Fibroblast of skin of abdomen (primary cell): ENCODE data around the gene NEDD4L.
A peak's percentile ranks its signal among the peaks of the same experiment; 100 is the strongest.
"Not testable (repeated sequence)": the region's sequence is repeated elsewhere in the genome, so short reads cannot be mapped to it uniquely, and the experiment has no call there.

Source experiments
- DNase-seq: peaks from one replicate; pipeline ENCODE4 v3.0.0-alpha.2; 2013

Gene NEDD4L

GRCh38 chr18:58270396-58270795 is 226.4 kb downstream of the NEDD4L start:
- DNase-seq = no peak

DNA sequence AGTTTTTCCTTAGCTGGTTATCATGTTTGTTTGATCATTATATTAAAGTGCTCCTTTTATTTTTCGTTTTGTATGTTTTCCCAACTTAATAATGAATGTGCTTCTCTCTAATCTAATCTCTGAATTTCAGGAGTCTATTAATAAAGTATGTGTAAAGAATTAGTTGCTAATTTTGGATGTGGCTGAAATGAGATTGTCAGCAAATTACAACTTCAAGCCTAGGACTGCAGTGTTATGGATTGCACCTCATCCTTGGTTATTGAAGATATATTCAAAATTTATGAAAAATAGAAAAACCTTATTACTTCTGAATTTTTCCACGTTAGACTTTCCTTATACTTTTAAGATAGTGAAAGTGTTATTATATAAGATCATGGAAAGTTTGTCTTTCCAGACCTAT is 227.7 kb downstream of the NEDD4L start:
- DNase-seq = no peak

GRCh38 chr18:58272209-58272608 is 228.2 kb downstream of the NEDD4L start:
- DNase-seq = no peak

- no peak for DNase-seq
Measured at GRCh38 chr18:58272779-58273435, 228.9 kb downstream of the NEDD4L start.

- DNase-seq = no peak
Measured at GRCh38 chr18:58275176-58275575, 231.2 kb downstream of the NEDD4L start.

DNA sequence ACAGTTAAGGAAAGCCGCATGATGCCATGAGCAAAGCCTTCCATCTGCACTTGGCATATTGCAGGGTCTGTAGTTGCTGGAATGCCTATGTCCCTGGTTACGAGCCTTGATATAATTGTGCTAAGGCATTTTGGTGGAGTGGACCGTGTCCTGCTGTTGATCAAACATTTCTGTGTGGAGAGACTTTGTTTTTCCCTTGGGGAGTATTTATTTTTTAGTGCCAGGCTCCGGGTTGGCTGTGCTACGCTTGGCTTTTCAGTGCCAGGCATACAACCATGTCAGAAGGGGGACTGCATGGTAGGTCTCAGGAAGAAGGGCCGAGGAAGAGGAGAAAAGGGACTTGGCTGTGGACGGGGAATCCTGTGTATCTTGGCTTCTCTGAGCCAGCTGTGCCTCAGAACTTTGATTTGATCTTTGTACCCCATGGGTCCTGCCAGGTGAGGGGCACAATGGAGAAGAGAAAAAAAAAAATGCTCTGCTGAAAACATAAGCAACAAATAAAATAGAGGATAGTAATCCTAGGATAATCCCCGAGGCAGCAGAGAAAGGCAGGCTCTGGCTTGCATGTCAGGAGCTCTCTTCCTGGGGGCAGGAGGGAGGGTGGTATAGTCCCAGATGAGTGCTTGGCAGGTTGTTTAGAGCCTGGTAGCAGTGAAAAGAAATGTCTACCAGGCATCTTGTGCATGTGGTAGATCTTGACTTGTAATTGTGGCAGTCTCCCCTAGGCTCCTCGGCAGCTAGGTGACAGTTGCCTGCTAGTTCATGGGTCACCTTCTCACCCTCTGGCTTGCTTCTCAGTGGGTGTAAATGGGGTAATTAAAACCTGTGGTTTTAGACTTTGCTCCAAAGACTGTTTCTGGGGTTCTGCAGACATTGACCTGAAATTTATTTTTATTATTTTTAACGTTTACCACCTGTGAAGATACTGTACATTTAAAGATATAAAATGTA is 233.0 kb downstream of the NEDD4L start:
- no peak for DNase-seq

GRCh38 chr18:58279504-58280175 is 235.6 kb downstream of the NEDD4L start:
- DNase-seq = no peak

- DNase-seq = no peak
Measured at GRCh38 chr18:58280191-58280590, 236.2 kb downstream of the NEDD4L start.

- not testable (repeated sequence) for DNase-seq
Measured at GRCh38 chr18:58282872-58283271, 238.8 kb downstream of the NEDD4L start.

GRCh38 chr18:58284699-58285448 is 240.8 kb downstream of the NEDD4L start:
- DNase-seq = no peak

GRCh38 chr18:58285449-58286130 is 241.6 kb downstream of the NEDD4L start:
- DNase-seq = no peak

DNA sequence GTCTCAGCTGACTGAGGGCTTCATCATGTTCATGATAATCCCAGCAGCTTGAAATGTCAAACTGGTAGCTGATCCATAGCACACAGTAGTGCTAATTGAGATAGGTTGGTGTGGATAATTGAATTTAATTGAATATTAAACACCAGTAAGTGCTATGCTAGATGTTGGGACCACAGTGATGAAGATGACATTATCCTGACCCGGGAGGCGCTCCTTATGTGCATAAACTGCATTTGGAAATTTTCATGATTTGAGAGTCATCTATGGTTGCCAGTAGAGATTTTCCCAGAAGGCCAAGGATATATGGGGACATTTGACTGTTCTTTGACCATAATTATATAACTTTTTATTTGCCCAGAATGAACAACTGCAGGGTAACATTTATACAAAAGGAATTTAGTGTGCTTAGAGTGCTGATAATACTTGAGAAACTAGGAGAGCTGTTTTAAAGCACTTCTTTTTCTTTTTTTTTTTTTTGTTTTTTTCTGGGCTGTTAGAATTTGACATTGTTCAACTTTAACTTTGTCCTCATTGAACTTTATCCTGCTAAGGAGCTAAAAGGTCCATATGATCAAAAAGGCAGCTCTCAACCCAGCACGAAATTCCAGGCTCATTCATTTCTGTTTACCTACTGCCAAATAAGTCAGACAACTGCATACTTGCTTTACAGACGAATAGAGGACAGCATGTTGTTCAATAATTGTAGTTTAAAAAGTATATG is 242.8 kb downstream of the NEDD4L start:
- no peak for DNase-seq

DNA sequence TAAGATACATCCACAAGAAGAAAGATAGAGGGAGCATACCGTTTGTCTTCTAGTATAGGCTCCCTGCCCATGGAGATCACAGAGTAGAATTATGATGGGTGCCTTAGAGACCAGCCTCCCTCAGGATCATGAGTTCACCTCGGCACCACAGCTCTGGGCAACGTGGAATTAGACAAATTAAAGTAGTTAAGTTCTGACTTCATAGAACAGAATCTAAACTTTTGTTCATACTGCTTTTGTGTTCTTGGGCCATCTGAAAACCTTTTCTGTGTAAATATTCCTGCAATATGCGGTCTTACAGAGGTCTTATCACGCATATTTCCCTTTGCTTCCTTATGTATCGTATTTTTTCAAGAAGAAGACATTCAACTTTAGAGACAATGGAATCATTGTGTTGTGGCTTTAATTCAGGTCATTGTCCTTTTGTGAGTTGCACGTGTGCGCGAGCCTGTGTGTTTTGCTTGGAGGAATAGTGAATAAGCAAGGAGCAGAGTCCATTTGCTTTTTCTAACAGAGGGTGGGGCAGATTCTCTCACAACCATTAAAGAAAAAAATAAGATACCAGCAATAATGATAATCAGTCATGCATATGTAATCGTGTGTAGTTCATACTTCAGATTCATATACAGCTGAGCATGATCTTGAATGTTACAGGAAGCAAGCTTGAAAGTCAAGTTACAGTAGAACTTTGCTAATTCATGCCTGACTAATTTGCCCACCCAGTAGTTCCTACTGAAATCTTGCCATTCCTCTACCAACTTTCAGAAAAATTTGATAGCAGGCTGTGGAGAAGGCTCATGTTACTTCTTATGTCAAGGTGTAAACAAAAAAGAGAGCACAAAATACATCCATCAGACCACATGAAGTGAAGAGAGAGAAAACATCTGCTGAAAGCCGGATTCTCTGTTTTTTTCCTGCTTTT is 243.6 kb downstream of the NEDD4L start:
- DNase-seq = no peak

DNA sequence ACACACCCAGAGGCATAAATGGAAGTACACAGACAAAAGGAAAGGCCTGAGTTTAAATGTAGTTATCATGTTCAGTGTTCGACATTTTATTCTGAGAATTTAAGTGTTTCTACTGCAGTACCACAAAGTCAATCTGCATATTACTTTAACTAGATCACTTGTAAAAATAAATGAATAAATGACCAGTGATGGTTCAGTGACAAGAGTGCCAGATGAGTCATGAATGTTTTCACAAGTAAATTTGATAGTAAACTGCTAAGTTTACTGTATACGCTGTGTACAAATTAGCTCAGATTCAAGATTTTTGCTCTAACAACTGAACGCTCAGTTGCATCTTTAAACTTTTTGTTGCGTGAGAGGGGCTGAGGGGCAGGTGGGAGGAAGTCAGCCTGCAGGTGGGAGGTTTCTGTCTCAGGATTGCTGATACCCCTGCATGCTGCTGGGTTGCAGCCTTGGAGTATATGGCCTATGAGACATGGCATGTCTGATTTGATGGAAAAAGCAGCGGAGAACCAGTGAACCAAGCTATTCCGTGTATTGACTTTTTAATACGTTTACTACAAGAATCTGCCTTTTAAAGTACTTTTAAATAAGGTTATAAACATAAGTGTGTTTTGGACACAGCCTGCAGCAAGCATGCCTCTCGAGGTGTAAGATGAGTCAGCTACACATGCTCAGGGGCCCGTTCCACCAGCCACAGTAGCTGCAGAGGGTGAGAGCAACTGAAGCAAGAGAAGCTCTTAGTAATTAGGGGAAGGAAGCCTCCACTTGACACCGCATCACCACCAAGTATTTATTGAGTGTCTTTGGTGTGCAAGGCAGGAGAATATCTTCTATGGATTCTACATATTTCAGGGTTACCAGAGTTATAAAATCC is 245.1 kb downstream of the NEDD4L start:
- peak; percentile 51 for DNase-seq

DNA sequence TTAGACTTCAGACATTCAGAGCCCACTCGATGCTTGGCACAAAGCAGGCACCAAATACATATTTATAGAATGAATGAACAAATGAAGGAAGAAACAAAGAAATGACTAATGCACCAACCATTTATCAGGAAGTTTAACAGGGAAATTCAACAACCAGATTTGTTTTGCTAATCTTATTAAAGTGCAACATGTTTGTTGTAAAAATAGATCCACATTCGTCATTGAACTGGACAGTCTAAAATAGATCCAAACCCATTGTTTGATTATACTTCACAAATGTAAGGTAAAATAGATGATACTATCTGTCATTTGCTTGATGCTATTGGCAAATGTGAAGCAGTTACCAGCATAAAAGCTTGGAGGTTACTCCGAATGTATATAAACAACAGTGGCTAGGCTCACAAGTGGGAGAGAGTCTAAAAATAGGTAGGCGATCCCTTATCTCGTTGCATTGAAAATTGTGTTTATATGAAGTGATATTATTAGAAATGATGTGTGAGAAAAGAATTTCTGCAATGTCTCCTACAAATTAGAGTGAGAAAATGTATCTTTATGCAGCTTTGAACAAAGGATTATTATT is 246.2 kb downstream of the NEDD4L start:
- DNase-seq = no peak

GRCh38 chr18:58291131-58291530 is 247.1 kb downstream of the NEDD4L start:
- no peak for DNase-seq

GRCh38 chr18:58292638-58293037 is 248.6 kb downstream of the NEDD4L start:
- no peak for DNase-seq

GRCh38 chr18:58297198-58297597 is 253.2 kb downstream of the NEDD4L start:
- DNase-seq = peak; percentile 40
